K562 (cell line): ENCODE results near the gene SERPINF2. TPM values are rescaled to one million over a fixed set of nuclear protein-coding genes. Genes with fewer than 3 reads are reported as not detected.
A peak's percentile ranks its signal among the peaks of the same experiment; 100 is the strongest.

ENCODE experiments used
- ARID1B ChIP-seq: fragments of 450-650 bp; IDR thresholded peaks from 2 replicates; pipeline ENCODE4 v1.6.1; 2016; ENCODE audit warnings: antibody characterized with exemption, mild to moderate bottlenecking, inconsistent platforms
- CREB1 ChIP-seq, 2 experiments: sonication (generic) in 1 of 2; formaldehyde crosslinking in 1 of 2; IDR thresholded peaks; 2 replicates each; pipeline versions ENCODE4 v1.6.1 to v1.8.0; 2012 to 2022; ENCODE audit warnings: inconsistent platforms in 1 of 2, mild to moderate bottlenecking in 1 of 2, missing genetic modification reagents in 1 of 2, moderate library complexity in 1 of 2
- EGR1 ChIP-seq: fragments of 450-650 bp; conservative IDR thresholded peaks from 2 replicates; pipeline ENCODE4 v1.6.1; 2017; ENCODE audit warnings: mild to moderate bottlenecking
- HNRNPL ChIP-seq: fragments of 200-400 bp; formaldehyde crosslinking; IDR thresholded peaks from 2 replicates; pipeline ENCODE4 v1.6.1; 2017; ENCODE audit warnings: low read depth, mild to moderate bottlenecking, low read length
- ILF3 ChIP-seq: fragments of 450-650 bp; IDR thresholded peaks from 2 replicates; pipeline ENCODE4 v1.6.1; 2018; ENCODE audit warnings: antibody characterized with exemption, mild to moderate bottlenecking, moderate library complexity, borderline replicate concordance
- MTA1 ChIP-seq: fragments of 450-650 bp; IDR thresholded peaks from 2 replicates; pipeline ENCODE4 v1.6.1; 2017; ENCODE audit warnings: borderline replicate concordance
- NFE2 ChIP-seq: IDR thresholded peaks from 2 replicates; pipeline ENCODE4 v1.6.1; 2014; ENCODE audit warnings: antibody characterized with exemption, low read depth
- NUFIP1 ChIP-seq: fragments of 450-650 bp; IDR thresholded peaks from 2 replicates; pipeline ENCODE4 v1.6.1; 2018; ENCODE audit not compliant: partially characterized antibody
- PHF20 ChIP-seq: fragments of 450-650 bp; IDR thresholded peaks from 2 replicates; pipeline ENCODE4 v1.6.1; 2018; ENCODE audit not compliant: partially characterized antibody
- POLR2A ChIP-seq: fragments of 450-650 bp; conservative IDR thresholded peaks from 2 replicates; pipeline ENCODE4 v1.6.1; 2016
- SMARCB1 ChIP-seq: IDR thresholded peaks from 2 replicates; pipeline ENCODE4 v1.6.1; 2011; ENCODE audit warnings: improper control_type of control experiment, low read depth; ENCODE audit not compliant: insufficient read length
- ZNF311 ChIP-seq: fragments of 250-450 bp; sonication (Bioruptor Pico); IDR thresholded peaks from 2 replicates; pipeline ENCODE4 v1.4.0; 2020; ENCODE audit warnings: mild to moderate bottlenecking, moderate library complexity
- ZNF695 ChIP-seq: fragments of 450-650 bp; formaldehyde crosslinking; IDR thresholded peaks from 2 replicates; pipeline ENCODE4 v1.4.0; 2020; ENCODE audit warnings: mild to moderate bottlenecking, moderate library complexity
- polyA plus RNA-seq, 8 experiments: library from polyadenylated mRNA; depleted of rRNA in 4 of 8; stranded (reverse) in 5 of 8; unstranded in 3 of 8; fragments of >200 nt; fragmentation: Nextera tagmentation in 2 of 8; fragmentation: Illumina TruSeq in 1 of 8; extraction: Ambion mirVana in 2 of 8; extraction: Trizol in 1 of 8; gene quantifications; 2 replicates each; pipeline versions ENCODE4 v1.2.1 to v1.2.3, GENCODE V29; 2011 to 2014; ENCODE audit warnings: inconsistent platforms in 1 of 8, missing spikeins in 1 of 8
- total RNA-seq, 7 experiments: library from RNA; depleted of rRNA in 6 of 7; stranded (reverse); fragments of >200 nt in 6 of 7; fragmentation: Illumina TruSeq in 2 of 7; extraction: Trizol in 2 of 7; gene quantifications; 2 replicates each; pipeline versions ENCODE4 v1.2.1 to v1.2.3, GENCODE V29; 2011 to 2021; ENCODE audit warnings: low replicate concordance in 1 of 7
- TF ChIP-seq, protein P1 (sequence below): sonication (generic); formaldehyde crosslinking; IDR thresholded peaks from 2 replicates; pipeline ENCODE4 v1.8.0; 2022; ENCODE audit warnings: missing genetic modification reagents, mild to moderate bottlenecking, borderline replicate concordance
- TF ChIP-seq, protein P2 (sequence below): fragments of 250-450 bp; sonication (Bioruptor Pico); IDR thresholded peaks from 2 replicates; pipeline ENCODE4 v1.4.0; 2020
- TF ChIP-seq, protein P3 (sequence below), 3 experiments: fragments of 200-800 bp in 1 of 3; fragments of 250-450 bp in 1 of 3; fragments of 450-650 bp in 1 of 3; sonication (Bioruptor Pico) in 1 of 3; sonication (Bioruptor generic) in 1 of 3; formaldehyde crosslinking in 1 of 3; IDR thresholded peaks; 2 replicates each; pipeline versions ENCODE4 v1.6.1 to v1.8.0; 2016 to 2022; ENCODE audit warnings: mild to moderate bottlenecking in 2 of 3, missing genetic modification characterization in 2 of 3, missing compliant biosample characterization in 1 of 3, moderate library complexity in 1 of 3
- TF ChIP-seq, protein P4 (sequence below): sonication (generic); formaldehyde crosslinking; IDR thresholded peaks from 2 replicates; pipeline ENCODE4 v1.5.0; 2020; ENCODE audit warnings: missing genetic modification reagents
- TF ChIP-seq, protein P5 (sequence below): fragments of 450-650 bp; formaldehyde crosslinking; IDR thresholded peaks from 2 replicates; pipeline ENCODE4 v1.4.0; 2022; ENCODE audit warnings: missing genetic modification characterization

SERPINF2 gene
- total and polyA plus RNA-seq, 9 of the 15 experiments (the other 6 are each of a cell fraction or from before 2014, with no cell fraction given): 0.22 TPM; not detected in 8

DNA sequence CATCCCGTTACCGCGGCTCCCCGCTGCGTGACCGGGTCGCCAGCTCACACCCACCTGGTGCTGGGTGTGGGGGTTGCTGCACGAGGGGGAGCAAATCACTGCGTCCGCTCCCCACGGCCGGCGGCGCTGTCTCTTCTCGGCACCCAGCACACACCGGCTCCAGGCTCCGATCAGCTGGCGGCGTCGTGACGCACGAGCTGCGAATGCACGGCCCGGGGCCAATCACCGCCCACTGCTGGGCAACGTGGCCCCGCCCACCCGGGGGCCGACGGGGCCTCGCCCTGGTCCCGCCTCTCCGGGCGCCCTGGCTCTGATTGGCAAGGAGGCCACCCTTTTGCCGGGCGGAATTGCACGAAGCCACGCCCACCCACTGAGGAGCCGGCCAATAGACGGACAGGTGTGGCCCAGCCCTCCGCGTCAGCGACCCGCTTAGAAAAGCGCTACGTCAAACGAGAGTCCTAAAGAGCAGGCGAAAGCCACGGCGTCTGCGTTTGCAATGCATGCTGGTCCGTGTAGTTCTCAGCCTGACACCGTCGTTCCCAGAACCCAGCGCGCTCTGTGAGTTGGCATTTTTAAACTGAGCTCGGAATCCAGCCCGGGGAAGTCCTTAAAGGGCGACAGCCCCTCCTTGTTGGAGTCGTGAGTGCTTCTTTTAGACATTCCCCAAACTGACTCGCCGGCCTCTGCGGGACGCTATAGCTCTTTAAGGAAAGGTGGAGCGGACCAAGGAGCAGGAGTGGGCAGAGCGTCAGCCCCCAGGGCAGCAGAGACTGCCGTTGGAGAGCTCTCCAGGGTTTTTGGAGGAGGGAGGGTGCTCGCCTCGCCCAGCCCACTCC is 26.4 kb upstream of the SERPINF2 start (continued):
- TF ChIP-seq, protein P1, sequence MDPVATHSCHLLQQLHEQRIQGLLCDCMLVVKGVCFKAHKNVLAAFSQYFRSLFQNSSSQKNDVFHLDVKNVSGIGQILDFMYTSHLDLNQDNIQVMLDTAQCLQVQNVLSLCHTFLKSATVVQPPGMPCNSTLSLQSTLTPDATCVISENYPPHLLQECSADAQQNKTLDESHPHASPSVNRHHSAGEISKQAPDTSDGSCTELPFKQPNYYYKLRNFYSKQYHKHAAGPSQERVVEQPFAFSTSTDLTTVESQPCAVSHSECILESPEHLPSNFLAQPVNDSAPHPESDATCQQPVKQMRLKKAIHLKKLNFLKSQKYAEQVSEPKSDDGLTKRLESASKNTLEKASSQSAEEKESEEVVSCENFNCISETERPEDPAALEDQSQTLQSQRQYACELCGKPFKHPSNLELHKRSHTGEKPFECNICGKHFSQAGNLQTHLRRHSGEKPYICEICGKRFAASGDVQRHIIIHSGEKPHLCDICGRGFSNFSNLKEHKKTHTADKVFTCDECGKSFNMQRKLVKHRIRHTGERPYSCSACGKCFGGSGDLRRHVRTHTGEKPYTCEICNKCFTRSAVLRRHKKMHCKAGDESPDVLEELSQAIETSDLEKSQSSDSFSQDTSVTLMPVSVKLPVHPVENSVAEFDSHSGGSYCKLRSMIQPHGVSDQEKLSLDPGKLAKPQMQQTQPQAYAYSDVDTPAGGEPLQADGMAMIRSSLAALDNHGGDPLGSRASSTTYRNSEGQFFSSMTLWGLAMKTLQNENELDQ (CRISPR knock-in tag): no peak
- peak; percentile 72 for TF ChIP-seq EGR1
- TF ChIP-seq CREB1 (IDR thresholded peaks at IDR 0.05): peak; percentile 95
- peak; percentile 93 for TF ChIP-seq CREB1 (CRISPR knock-in tag; IDR thresholded peaks at IDR 0.05)
- TF ChIP-seq, protein P2, sequence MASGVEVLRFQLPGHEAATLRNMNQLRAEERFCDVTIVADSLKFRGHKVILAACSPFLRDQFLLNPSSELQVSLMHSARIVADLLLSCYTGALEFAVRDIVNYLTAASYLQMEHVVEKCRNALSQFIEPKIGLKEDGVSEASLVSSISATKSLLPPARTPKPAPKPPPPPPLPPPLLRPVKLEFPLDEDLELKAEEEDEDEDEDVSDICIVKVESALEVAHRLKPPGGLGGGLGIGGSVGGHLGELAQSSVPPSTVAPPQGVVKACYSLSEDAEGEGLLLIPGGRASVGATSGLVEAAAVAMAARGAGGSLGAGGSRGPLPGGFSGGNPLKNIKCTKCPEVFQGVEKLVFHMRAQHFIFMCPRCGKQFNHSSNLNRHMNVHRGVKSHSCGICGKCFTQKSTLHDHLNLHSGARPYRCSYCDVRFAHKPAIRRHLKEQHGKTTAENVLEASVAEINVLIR (CRISPR knock-in tag): peak; percentile 85
- TF ChIP-seq NFE2: peak; percentile 98
- 0 out of 2 replicates have a peak, but pooled peaks have one; percentile 25 for TF ChIP-seq HNRNPL
- TF ChIP-seq PHF20: no peak
- TF ChIP-seq, protein P3, sequence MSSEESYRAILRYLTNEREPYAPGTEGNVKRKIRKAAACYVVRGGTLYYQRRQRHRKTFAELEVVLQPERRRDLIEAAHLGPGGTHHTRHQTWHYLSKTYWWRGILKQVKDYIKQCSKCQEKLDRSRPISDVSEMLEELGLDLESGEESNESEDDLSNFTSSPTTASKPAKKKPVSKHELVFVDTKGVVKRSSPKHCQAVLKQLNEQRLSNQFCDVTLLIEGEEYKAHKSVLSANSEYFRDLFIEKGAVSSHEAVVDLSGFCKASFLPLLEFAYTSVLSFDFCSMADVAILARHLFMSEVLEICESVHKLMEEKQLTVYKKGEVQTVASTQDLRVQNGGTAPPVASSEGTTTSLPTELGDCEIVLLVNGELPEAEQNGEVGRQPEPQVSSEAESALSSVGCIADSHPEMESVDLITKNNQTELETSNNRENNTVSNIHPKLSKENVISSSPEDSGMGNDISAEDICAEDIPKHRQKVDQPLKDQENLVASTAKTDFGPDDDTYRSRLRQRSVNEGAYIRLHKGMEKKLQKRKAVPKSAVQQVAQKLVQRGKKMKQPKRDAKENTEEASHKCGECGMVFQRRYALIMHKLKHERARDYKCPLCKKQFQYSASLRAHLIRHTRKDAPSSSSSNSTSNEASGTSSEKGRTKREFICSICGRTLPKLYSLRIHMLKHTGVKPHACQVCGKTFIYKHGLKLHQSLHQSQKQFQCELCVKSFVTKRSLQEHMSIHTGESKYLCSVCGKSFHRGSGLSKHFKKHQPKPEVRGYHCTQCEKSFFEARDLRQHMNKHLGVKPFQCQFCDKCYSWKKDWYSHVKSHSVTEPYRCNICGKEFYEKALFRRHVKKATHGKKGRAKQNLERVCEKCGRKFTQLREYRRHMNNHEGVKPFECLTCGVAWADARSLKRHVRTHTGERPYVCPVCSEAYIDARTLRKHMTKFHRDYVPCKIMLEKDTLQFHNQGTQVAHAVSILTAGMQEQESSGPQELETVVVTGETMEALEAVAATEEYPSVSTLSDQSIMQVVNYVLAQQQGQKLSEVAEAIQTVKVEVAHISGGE (CRISPR knock-in tag; IDR thresholded peaks at IDR 0.05): peak in 1 of 3 experiments; percentile 26; a peak in 1 of 6 replicates
- no peak for TF ChIP-seq ARID1B
- TF ChIP-seq ZNF311 (CRISPR knock-in tag): 0 out of 2 replicates have a peak, but pooled peaks have one; percentile 34
- TF ChIP-seq, protein P4, sequence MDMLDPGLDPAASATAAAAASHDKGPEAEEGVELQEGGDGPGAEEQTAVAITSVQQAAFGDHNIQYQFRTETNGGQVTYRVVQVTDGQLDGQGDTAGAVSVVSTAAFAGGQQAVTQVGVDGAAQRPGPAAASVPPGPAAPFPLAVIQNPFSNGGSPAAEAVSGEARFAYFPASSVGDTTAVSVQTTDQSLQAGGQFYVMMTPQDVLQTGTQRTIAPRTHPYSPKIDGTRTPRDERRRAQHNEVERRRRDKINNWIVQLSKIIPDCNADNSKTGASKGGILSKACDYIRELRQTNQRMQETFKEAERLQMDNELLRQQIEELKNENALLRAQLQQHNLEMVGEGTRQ (CRISPR knock-in tag): peak; percentile 70
- no peak for TF ChIP-seq NUFIP1
- TF ChIP-seq MTA1: 0 out of 2 replicates have a peak, but pooled peaks have one; percentile 44
- no peak for TF ChIP-seq SMARCB1
- no peak for TF ChIP-seq ZNF695 (CRISPR knock-in tag)
- TF ChIP-seq ILF3: no peak
- TF ChIP-seq POLR2A: peak; percentile 86
- TF ChIP-seq, protein P5, sequence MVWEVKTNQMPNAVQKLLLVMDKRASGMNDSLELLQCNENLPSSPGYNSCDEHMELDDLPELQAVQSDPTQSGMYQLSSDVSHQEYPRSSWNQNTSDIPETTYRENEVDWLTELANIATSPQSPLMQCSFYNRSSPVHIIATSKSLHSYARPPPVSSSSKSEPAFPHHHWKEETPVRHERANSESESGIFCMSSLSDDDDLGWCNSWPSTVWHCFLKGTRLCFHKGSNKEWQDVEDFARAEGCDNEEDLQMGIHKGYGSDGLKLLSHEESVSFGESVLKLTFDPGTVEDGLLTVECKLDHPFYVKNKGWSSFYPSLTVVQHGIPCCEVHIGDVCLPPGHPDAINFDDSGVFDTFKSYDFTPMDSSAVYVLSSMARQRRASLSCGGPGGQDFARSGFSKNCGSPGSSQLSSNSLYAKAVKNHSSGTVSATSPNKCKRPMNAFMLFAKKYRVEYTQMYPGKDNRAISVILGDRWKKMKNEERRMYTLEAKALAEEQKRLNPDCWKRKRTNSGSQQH (CRISPR knock-in tag): no peak
